ENCODE measurements around the gene KDM6A.

KDM6A gene

DNA sequence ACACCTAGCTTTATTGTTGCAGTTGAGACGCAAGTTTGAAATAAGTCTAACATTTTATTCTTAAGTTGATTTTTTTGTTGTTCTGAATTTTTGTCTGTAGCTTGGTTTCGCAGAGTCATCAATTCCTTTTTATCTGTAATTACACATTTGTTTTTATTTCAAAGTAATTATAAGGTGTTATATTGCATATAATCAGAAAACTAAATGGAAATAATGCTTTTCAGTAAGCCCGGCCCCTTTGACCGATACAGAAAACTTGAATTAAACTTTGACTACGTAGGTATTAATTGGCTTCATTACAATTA lies 2.1 kb downstream of the KDM6A start:
- TF ChIP-seq, protein P1, sequence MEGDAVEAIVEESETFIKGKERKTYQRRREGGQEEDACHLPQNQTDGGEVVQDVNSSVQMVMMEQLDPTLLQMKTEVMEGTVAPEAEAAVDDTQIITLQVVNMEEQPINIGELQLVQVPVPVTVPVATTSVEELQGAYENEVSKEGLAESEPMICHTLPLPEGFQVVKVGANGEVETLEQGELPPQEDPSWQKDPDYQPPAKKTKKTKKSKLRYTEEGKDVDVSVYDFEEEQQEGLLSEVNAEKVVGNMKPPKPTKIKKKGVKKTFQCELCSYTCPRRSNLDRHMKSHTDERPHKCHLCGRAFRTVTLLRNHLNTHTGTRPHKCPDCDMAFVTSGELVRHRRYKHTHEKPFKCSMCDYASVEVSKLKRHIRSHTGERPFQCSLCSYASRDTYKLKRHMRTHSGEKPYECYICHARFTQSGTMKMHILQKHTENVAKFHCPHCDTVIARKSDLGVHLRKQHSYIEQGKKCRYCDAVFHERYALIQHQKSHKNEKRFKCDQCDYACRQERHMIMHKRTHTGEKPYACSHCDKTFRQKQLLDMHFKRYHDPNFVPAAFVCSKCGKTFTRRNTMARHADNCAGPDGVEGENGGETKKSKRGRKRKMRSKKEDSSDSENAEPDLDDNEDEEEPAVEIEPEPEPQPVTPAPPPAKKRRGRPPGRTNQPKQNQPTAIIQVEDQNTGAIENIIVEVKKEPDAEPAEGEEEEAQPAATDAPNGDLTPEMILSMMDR (IDR thresholded peaks at IDR 0.05; ENCODE audit: borderline replicate concordance, control extremely low read depth, extremely low read depth, insufficient read depth, missing control alignments) = no peak
- in situ Hi-C loops (cut with MboI; ENCODE audit: low sequenced_read_pairs, unreplicated experiment) = no loop called here
- no peak for DNase-seq (ENCODE audit: low spot score)

DNA sequence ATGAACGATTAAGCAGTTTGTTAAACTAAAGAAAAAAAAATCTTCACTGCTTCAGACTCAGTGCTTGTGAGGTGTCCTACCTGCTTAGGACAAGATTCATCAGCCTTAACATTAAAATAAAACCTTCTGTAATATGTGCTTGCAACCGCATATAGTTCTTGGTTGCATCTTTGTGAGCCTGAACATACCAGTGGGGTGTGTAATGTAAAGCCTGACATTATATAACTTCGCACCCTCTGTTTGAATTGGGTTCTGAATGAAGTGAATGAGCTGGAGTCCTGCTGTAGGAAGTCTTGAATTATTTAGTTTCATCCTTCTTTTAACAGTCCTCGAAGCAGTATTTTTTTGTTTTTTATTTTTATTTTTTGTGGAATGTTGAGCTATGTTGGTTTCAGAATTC lies 3.1 kb downstream of the KDM6A start:
- no peak for DNase-seq (ENCODE audit: low spot score)
- TF ChIP-seq, protein P1 (IDR thresholded peaks at IDR 0.05; ENCODE audit: borderline replicate concordance, control extremely low read depth, extremely low read depth, insufficient read depth, missing control alignments) = no peak
- in situ Hi-C loops (cut with MboI; ENCODE audit: low sequenced_read_pairs, unreplicated experiment) = no loop called here

DNA sequence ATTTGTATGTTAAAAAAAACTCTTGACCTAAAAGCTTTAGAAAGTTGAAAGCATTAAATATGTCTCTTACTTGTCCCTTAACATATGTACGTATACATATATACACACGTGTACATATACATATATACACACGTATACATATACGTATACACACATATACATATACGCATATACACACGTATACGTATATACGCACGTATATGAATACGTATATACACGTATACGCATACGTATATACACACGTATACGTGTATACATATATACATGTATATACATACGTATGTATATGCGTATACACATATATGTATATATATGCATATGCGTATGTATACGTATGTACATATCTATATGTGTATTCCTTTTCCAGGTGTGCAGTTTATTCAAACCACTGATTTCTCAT lies 3.8 kb downstream of the KDM6A start:
- no peak for DNase-seq (ENCODE audit: low spot score)
- TF ChIP-seq, protein P1 (IDR thresholded peaks at IDR 0.05; ENCODE audit: borderline replicate concordance, control extremely low read depth, extremely low read depth, insufficient read depth, missing control alignments) = no peak
- in situ Hi-C loops (cut with MboI; ENCODE audit: low sequenced_read_pairs, unreplicated experiment) = no loop called here

DNA sequence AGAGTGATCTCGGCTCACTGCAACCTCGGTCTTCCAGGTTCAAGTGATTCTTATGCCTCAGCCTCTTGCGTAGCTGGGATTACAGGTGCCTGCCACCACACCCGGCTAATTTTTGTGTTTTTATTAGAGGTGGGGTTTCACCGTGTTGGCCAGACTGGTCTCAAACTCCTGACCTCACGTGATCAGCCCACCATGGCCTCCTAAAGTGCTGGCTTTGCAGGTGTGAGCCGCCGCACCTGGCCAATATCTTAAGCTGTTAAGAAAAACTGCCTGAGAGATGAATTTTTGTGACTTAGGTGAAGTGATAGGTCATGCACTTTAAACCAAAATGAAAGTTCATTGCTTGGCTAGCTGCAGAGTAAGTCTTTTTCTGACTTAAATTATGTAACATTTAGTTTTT lies 5.8 kb downstream of the KDM6A start:
- no peak for DNase-seq (ENCODE audit: low spot score)
- TF ChIP-seq, protein P1 (IDR thresholded peaks at IDR 0.05; ENCODE audit: borderline replicate concordance, control extremely low read depth, extremely low read depth, insufficient read depth, missing control alignments) = no peak
- in situ Hi-C loops (cut with MboI; ENCODE audit: low sequenced_read_pairs, unreplicated experiment) = no loop called here

DNA sequence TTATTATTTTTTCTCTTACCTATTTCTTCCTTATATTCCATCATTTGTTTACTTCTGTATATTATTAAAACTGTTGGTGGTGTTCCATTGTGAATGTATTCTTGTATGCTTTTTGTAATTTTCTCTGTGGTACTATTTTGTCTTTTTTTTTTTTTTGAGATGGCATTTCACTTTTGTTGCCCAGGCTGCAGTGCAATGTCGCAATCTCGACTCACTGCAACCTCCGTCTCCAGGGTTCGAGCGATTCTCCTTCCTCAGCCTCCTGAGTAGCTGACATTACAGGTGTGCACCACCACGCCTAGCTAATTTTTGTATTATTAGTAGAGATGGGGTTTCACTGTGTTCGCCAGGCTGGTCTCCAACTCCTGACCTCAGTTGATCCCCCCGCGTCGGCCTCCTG lies 8.6 kb downstream of the KDM6A start:
- TF ChIP-seq, protein P1 (IDR thresholded peaks at IDR 0.05; ENCODE audit: borderline replicate concordance, control extremely low read depth, extremely low read depth, insufficient read depth, missing control alignments) = no peak
- no peak for DNase-seq (ENCODE audit: low spot score)
- in situ Hi-C loops (cut with MboI; ENCODE audit: low sequenced_read_pairs, unreplicated experiment) = no loop called here

DNA sequence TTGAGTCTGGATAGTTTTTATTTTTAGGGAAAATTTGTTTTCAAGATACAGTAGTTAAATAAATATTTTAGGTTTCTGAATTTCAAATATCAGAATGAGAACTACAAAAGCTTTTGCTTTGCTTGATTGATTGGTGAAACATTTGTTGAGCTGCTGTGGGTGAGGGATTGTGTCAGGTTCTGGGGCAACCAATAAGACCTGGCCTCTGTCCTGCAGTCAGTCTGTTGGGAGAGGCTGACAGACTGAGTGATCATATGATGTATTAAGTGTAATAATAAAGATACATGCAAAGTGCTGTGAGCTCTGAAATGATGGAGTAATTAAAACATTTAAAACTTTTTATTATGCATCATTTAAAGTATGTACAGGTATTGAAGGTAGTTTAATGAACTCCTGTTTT lies 9.6 kb downstream of the KDM6A start:
- DNase-seq (ENCODE audit: low spot score) = no peak
- TF ChIP-seq, protein P1 (IDR thresholded peaks at IDR 0.05; ENCODE audit: borderline replicate concordance, control extremely low read depth, extremely low read depth, insufficient read depth, missing control alignments) = no peak
- in situ Hi-C loops (cut with MboI; ENCODE audit: low sequenced_read_pairs, unreplicated experiment) = no loop called here

DNA sequence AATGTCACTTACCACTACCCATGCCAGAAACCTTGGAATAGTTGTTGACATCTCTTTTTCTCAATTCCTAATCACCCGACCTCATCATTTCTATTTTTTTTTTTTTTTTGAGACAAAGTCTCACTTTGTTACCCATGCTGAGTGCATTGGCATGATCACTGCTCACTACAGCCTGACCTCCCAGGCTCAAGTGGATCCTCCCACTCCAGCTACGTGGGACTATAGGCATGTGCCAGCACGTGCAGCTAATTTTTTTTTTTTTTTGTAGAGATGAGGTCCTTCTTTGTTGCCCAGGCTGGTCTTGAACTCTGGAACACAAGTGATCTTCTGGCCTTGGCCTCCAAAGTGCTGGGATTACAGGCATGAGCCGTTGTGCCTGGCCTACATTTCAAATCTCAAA lies 12.0 kb downstream of the KDM6A start:
- in situ Hi-C loops (cut with MboI; ENCODE audit: low sequenced_read_pairs, unreplicated experiment) = no loop called here

More for the DNA sequence above, 12.0 kb downstream of the KDM6A start:
- TF ChIP-seq, protein P1 (IDR thresholded peaks at IDR 0.05; ENCODE audit: borderline replicate concordance, control extremely low read depth, extremely low read depth, insufficient read depth, missing control alignments) = no peak
- DNase-seq (ENCODE audit: low spot score) = no peak
